Adrenal gland (tissue), 5 donors: ENCODE measurements around the gene LY6G6F.

ENCODE experiments used
- POLR2A ChIP-seq, 2 donors: fragments of 450-650 bp; IDR thresholded peaks; one replicate each; pipeline ENCODE4 v1.6.1; 2017; ENCODE audit warnings: antibody characterized with exemption in 2 of 2, mild to moderate bottlenecking in 2 of 2, moderate library complexity in 1 of 2
- TF ChIP-seq, protein P1 (sequence below), 6 experiments: fragments of 450-650 bp in 4 of 6; fragments of 200-600 bp in 2 of 6; sonication (generic) in 1 of 6; IDR thresholded peaks; 1 replicate in 5 of 6; 2 replicates in 1 of 6; pipeline versions ENCODE4 v1.5.1 to v1.8.0; 2016 to 2021; ENCODE audit warnings: antibody characterized with exemption in 6 of 6, mild to moderate bottlenecking in 2 of 6, moderate library complexity in 1 of 6
- donor health status: DM: no; HTN: no; CAD: no.

DNA sequence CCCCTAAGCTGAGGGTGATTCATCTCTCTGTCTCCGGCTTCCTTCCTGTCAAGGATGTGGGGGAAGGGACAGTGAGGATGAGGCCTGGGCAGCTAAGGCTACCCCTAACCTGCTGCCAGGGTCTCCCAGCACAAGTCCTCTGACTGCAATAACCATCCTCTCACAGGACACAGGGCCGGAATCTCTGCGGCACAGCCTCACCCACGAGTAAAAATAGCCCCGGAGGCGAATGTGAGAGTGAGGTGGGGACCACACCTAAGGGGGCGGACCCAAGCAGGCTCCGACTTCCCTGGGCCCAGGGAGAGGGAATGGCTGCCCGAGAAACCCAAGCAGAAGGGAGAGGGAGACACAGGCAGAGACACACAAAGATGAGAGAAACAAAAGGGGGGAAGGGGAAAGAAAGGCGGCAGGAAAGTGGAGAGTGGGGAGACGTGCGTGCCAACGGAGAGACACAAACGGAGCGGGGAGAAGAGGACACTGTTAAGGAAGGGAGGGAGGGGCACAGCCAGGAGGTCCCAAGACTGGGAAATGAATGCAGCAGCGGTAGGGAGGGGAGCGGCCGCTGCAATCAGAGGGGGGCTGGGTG, 28.2 kb downstream of the LY6G6F start:
- TF ChIP-seq, protein P1, sequence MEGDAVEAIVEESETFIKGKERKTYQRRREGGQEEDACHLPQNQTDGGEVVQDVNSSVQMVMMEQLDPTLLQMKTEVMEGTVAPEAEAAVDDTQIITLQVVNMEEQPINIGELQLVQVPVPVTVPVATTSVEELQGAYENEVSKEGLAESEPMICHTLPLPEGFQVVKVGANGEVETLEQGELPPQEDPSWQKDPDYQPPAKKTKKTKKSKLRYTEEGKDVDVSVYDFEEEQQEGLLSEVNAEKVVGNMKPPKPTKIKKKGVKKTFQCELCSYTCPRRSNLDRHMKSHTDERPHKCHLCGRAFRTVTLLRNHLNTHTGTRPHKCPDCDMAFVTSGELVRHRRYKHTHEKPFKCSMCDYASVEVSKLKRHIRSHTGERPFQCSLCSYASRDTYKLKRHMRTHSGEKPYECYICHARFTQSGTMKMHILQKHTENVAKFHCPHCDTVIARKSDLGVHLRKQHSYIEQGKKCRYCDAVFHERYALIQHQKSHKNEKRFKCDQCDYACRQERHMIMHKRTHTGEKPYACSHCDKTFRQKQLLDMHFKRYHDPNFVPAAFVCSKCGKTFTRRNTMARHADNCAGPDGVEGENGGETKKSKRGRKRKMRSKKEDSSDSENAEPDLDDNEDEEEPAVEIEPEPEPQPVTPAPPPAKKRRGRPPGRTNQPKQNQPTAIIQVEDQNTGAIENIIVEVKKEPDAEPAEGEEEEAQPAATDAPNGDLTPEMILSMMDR (IDR thresholded peaks at IDR 0.05): no peak
- TF ChIP-seq POLR2A (IDR thresholded peaks at IDR 0.05): peak in 1 of 2 donors; percentile 20
